SIG-M5 treated with dmso at 0.1 percent for 504 hours (cell line): ENCODE measurements around the gene CACNB2.

Experiments used
- DNase-seq: peaks from one replicate; lab custom pipeline; 2025; ENCODE audit not compliant: unreplicated experiment; lab: John Stamatoyannopoulos, UW

CACNB2 gene

DNA sequence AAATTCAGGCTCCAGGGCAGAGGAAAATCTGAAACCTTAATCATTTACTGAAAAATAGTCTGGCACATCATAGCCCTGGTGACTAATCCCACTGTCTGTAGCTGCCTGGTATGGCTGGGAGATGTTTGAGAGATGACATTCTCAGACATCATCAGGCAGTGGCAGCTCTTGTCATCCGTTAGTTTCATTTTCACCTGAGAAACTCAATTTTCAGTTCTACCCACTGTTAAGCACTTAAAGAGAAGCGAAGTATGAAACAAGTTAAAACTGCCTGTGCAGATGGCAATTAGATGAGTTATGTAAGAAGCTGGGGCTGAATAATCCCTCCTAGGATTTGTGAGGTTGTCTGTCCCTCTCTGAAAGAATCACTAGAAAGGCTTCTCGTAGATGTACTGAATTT, 361.0 kb downstream of the CACNB2 start:
- DNase-seq = no peak

DNA sequence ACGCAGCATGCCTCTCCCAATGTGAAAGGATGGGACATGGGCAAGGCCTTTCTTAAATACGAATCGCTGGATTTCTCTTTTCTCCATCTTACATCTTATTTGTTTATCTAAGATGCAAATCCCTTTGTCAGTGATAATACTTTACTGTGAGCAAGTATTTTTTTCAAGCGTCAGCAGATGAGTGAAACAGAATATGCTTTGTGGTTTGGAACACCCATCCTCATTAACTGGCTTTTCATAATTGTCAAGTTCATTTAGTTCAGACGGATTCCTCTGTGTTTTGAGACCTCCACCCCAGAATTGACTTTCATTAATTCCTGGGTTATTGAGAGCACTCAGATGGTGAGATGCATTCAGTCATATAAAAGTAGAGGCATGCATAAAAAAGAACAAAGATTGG, 361.4 kb downstream of the CACNB2 start:
- DNase-seq = no peak

GRCh38 chr10:18504161-18504560, 363.9 kb downstream of the CACNB2 start:
- no peak for DNase-seq

- DNase-seq = no peak
Measured at GRCh38 chr10:18505456-18506118, 365.4 kb downstream of the CACNB2 start.

GRCh38 chr10:18508587-18508986, 368.4 kb downstream of the CACNB2 start:
- no peak for DNase-seq

GRCh38 chr10:18514537-18514936, 374.3 kb downstream of the CACNB2 start:
- DNase-seq = no peak

GRCh38 chr10:18516851-18517250, 376.6 kb downstream of the CACNB2 start:
- no peak for DNase-seq

DNA sequence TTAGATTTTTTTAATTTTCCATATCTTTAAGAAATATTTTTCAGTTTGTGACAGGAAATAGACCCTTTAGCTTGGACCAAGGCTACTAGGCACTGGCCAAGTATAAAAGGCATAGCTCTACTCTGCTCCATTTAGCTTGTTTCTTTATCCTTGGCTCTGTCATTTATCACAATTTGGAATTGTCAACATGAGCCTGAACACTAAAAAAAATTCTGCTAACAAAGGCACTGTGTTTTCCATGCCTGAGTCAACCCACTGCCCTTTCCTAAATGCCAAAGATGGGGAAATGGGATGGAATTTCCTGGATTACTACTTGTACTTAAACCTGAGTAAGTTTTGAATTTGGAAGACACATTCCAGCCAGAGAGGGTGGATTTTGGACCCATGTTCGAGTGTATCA, 382.8 kb downstream of the CACNB2 start:
- no peak for DNase-seq

- DNase-seq = no peak
Measured at GRCh38 chr10:18523858-18524257, 383.6 kb downstream of the CACNB2 start.

DNA sequence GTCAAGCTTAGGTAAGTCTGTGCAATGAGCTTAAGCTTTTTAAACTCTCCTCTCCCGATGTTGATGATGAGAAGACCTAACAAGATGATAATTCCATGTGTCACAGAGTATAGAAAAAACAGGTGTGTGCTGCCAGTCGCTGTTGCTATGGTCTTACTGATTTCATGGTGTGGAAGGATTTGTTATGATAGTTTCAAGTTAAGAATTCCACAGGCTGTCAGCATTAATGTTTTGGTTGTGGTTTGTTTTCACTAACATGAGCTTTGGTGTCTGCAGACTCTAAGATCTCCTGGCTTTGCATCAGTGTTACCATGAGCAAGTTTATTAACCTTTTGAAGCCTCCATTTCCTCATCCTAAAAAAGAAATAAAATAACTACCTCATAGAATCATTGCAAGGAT, 387.5 kb downstream of the CACNB2 start:
- DNase-seq = no peak

DNA sequence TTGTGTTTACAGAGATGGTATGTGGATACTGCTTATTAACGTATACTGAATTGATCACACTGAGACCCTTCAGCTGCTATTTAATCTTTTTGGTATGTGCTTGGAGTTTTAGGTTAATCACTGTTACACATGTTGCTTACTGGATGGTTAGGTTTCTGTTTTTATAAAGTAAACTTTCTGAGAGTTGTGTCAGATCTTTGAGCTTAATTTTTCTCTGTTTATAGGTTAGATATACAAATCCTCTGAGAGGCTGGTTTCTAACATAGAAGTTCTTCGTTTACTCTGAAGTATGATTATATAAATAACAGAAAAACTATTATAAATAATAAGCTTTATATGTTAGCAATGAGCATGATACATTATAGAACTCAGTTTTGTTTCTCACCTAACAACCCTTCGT, 388.1 kb downstream of the CACNB2 start:
- DNase-seq = no peak

DNA sequence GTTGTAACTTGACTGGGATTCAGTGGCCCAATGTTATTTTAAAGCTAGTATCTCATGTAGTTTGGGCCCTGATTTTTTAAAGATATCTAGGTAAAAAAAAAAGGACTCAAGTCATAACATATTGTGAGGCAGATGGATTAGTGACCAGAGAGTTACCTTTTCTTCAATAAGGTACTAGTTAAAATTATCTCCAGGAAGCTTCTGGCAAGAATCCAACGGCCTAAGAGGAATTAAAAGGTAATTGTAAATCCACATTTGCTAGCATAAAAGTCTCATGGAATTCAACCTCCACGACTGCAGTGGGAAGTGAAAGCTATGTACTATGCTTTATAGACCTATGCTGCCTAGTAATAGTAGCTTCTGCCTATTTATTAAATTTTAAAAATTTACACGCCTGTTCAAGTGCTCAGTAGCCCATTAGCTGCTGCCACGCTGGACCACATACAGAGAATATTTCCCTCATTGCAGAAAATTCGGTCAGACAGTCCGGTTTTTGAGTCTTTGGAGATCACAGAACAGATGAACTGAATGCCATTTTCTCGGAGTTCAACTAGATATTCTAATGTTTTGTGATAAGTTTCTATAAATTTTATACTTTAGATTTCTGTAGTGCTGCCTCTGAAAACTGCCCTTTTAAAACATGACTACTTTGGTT, 392.8 kb downstream of the CACNB2 start:
- no peak for DNase-seq

DNA sequence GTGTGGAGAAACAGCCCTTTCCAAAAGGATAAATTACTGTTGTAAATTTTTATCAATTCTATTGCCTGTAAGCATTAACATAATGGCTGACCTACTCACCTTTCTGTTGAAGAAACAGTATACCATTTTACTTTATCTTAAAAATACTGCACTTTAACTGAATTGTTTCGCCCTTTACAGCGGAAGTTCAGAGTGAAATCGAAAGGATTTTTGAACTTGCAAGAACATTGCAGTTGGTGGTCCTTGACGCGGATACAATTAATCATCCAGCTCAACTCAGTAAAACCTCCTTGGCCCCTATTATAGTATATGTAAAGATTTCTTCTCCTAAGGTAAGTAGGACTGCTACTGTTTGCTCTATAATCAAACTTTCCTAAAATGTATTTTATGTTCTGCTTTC, 393.7 kb downstream of the CACNB2 start:
- DNase-seq = no peak

GRCh38 chr10:18539335-18539734, 399.1 kb downstream of the CACNB2 start:
- DNase-seq = no peak

DNA sequence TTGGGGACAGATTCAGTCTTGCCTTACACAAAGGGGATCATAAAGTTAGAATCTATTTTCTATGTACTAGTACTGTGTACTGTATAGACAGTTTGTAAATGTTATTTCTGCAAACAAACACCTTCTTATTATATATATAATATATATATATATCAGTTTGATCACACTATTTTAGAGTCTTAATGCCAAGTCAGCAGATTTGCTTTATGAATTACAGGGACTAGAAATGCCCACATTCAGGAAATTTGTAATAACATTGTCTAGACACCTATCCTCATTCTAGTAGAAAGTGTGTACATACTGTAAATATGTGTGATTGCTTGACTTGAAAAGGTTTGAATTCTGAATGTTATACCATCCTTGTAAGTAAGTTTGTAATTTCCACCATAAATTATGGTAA, 400.0 kb downstream of the CACNB2 start:
- no peak for DNase-seq

DNA sequence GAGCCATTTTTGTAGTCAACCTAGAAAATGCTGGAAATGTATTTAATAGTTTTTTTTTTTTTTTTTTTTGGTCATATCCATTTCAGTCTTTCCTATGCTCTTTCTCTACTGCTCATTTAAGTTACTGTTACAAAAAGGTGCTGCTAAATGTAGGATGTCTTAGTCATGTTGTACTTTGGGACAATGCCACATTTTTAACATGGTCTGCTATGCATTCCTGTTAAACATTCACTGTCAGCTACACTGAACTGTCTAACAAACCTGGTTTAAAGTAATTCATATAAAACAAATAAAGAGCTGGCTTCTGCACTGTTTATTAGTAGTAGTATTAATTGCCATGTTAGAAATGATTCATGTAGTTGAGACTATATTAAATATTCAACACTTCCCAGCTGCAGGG, 402.6 kb downstream of the CACNB2 start:
- DNase-seq = no peak

DNA sequence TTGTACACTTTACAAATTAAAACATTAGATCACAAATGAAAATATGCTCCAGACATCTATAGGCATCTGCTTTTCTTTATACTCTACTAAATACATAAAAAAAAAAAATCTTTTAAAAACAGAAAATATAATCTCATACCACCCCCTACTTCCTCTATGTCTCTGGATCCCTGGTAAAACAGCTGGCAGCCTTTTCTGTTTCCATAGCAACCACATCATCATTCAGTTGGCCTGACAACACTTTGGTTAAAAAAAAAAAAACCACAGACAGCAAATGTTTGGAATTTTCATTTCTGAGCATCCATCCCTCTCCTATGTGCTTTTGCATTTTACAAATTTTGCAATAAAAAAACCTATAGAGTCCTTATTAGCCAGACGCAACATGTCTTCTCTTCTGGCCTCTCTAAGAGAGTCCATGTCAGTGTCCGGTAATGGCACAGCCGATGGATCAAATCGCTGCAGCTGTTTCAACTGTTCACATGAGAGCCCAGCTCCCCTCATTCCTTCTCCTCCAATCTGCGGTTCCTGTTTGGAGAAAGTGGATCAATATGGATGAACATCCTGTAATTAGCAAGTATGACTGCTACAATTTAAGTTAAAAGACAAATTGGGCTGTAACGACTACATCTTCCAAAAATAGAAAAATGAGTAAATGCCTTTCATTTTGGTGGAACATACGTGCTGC, 405.5 kb downstream of the CACNB2 start:
- no peak for DNase-seq

DNA sequence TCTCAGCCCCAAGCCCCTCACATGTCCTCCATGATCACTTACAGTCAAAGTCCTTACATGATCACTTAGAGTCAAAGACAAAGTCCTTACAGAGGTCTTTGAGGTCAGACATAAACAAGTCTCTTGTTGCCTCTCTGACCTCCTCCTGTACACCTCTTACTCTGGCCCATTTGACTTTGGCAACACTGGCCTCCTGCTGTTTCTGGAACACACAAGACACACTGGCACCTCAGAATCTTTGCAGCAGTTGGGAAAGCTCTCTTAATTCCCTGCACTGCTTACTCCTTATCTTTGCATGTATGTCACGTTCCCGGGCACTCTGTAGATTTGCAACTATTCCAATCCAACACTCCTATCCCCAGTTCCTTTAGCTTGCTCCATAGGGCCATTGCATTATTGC, 408.9 kb downstream of the CACNB2 start:
- DNase-seq = no peak

- no peak for DNase-seq
Measured at GRCh38 chr10:18551473-18551872, 411.2 kb downstream of the CACNB2 start.

- no peak for DNase-seq
Measured at GRCh38 chr10:18554479-18554878, 414.3 kb downstream of the CACNB2 start.

- no peak for DNase-seq
Measured at GRCh38 chr10:18556522-18557147, 416.4 kb downstream of the CACNB2 start.

DNA sequence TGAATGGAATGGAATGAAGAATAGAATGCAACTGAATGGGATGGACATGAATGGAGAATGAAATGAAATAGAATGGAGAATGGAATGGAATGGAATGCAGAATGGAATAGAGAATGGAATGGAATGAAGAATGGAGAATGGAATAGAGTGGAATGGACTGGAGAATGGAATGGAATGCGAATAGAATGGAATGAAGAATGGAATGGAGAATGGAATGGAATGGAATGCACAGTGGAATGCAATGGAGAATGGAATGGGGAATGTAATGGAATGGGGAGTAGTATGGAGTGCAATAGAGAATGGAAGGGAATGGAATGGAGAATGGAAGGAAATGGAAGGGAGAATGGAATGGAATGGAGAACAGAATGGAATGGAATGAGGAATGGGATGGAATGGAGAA, 417.7 kb downstream of the CACNB2 start:
- no peak for DNase-seq
